GM12878 (cell line): ENCODE data around the gene TMEM11. TPM values are rescaled to one million over a fixed set of nuclear protein-coding genes. Genes with fewer than 3 reads are reported as not detected.

ENCODE experiments used
- ATAC-seq: fragments of 200-7000 bp; cut with Tn5 transposase; 3 replicates; pipeline ENCODE4 v1.9.1; 2020; ENCODE audit warnings: mild to moderate bottlenecking, moderate library complexity
- BruUV-seq: library from RNA; stranded (reverse); fragments of 400-500 nt; replicated peaks from 2 replicates; lab custom pipeline; 2021; lab: Mats Ljungman, UMichigan
- CTCF ChIA-PET: fragments of 300-600 bp; sonication (Branson Sonifier 250); formaldehyde crosslinking; extraction: SDS; loops from one replicate; lab custom pipeline; 2021; ENCODE audit warnings: inconsistent platforms; lab: Yijun Ruan, JAX
- POLR2A ChIA-PET: fragments of 350-600 bp; formaldehyde crosslinking; extraction: SDS; loops from one replicate; lab custom pipeline; 2021; ENCODE audit warnings: inconsistent platforms; lab: Charles Lee
- RAD21 ChIA-PET: fragments of 300-600 bp; sonication (Branson Sonifier 250); formaldehyde crosslinking; loops from one replicate; lab custom pipeline; 2023; ENCODE audit warnings: antibody characterized with exemption; ENCODE audit not compliant: unreplicated experiment; lab: Charles Lee
- SMC1A ChIA-PET: fragments of 300-600 bp; sonication (Branson Sonifier 250); formaldehyde crosslinking; loops from one replicate; lab custom pipeline; 2023; ENCODE audit not compliant: unreplicated experiment, uncharacterized antibody; lab: Charles Lee
- DNase-seq: peaks from one replicate; pipeline ENCODE4 v3.0.0-alpha.2; 2011; ENCODE audit warnings: low read depth, low spot score
- FAIRE-seq: peaks from 3 replicates; lab custom pipeline; 2011; peaks lifted over from hg19 to GRCh38; lab: Jason Lieb, UNC
- H2AFZ ChIP-seq: 2 replicates; pipeline ENCODE4 v1.6.0; 2011; ENCODE audit warnings: low read depth, low read length, control low read depth; ENCODE audit not compliant: control insufficient read depth
- H3K27ac ChIP-seq: 2 replicates; pipeline ENCODE4 v1.5.1; 2011; ENCODE audit warnings: control low read depth; ENCODE audit not compliant: control insufficient read depth, insufficient read depth
- H3K27me3 ChIP-seq, 2 experiments: replicated peaks in 1 of 2; 2 replicates each; pipeline versions ENCODE4 v1.6.0 to v1.6.1; 2011; ENCODE audit warnings: low read length in 1 of 2; ENCODE audit not compliant: control insufficient read depth in 2 of 2, insufficient read depth in 2 of 2
- H3K36me3 ChIP-seq, 2 experiments: 2 replicates each; pipeline ENCODE4 v1.5.1; 2011; ENCODE audit warnings: low read length in 1 of 2; ENCODE audit not compliant: control insufficient read depth in 2 of 2, insufficient read depth in 2 of 2
- H3K4me1 ChIP-seq: 2 replicates; pipeline ENCODE4 v1.6.1; 2011; ENCODE audit warnings: mild to moderate bottlenecking, low read length, moderate library complexity, mixed read lengths; ENCODE audit not compliant: control insufficient read depth, insufficient read depth
- H3K4me2 ChIP-seq: 2 replicates; pipeline ENCODE4 v1.6.0; 2011; ENCODE audit warnings: control low read depth; ENCODE audit not compliant: control insufficient read depth, insufficient read depth
- H3K4me3 ChIP-seq: fragments of 200-600 bp; sonication (generic); 2 replicates; pipeline ENCODE4 v1.5.1; 2016
- H3K79me2 ChIP-seq: 2 replicates; pipeline ENCODE4 v1.6.0; 2011; ENCODE audit warnings: low read length; ENCODE audit not compliant: control insufficient read depth, insufficient read depth
- H3K9ac ChIP-seq: 2 replicates; pipeline ENCODE4 v1.8.0; 2011; ENCODE audit warnings: low read length, control low read depth, mixed read lengths; ENCODE audit not compliant: control insufficient read depth, insufficient read depth
- H3K9me3 ChIP-seq: replicated peaks from 3 replicates; pipeline ENCODE4 v1.5.1; 2011; ENCODE audit warnings: mild to moderate bottlenecking, low read length; ENCODE audit not compliant: control insufficient read depth, insufficient read depth
- H4K20me1 ChIP-seq: 2 replicates; pipeline ENCODE4 v1.6.0; 2011; ENCODE audit not compliant: control insufficient read depth, insufficient read depth
- EED ChIP-seq: sonication (generic); IDR thresholded peaks from 2 replicates; pipeline ENCODE4 v1.6.1; 2016; ENCODE audit warnings: antibody characterized with exemption, low read depth
- ESRRA ChIP-seq: IDR thresholded peaks from 2 replicates; pipeline ENCODE4 v1.6.1; 2012; ENCODE audit warnings: mild to moderate bottlenecking, low read length, improper control_type of control experiment
- NFYA ChIP-seq: IDR thresholded peaks from 2 replicates; pipeline ENCODE4 v1.6.1; 2011; ENCODE audit warnings: low read depth, mild to moderate bottlenecking, low read length, improper control_type of control experiment, borderline replicate concordance
- NRF1 ChIP-seq: conservative IDR thresholded peaks from 2 replicates; pipeline ENCODE4 v1.6.1; 2011; ENCODE audit warnings: mild to moderate bottlenecking, low read depth, low read length, improper control_type of control experiment
- SIX5 ChIP-seq: IDR thresholded peaks from 2 replicates; pipeline ENCODE4 v1.6.1; 2011; ENCODE audit warnings: mild to moderate bottlenecking, low read depth, low read length, moderate library complexity; ENCODE audit not compliant: severe bottlenecking
- SP1 ChIP-seq: IDR thresholded peaks from one replicate; pipeline ENCODE4 v1.6.1; 2011; ENCODE audit warnings: low read depth, low read length
- ZNF622 ChIP-seq: fragments of 450-650 bp; IDR thresholded peaks from 2 replicates; pipeline ENCODE4 v1.6.1; 2017; ENCODE audit warnings: mild to moderate bottlenecking, inconsistent platforms
- WGBS: methylation state at CpG from one replicate; pipeline ENCODE4 v1.1.6; 2016; ENCODE audit warnings: low lambda C conversion rate; ENCODE audit not compliant: insufficient replicate concordance, insufficient coverage; ENCODE audit errors: missing lambda C conversion rate; 5-methylcytosine and 5-hydroxymethylcytosine counted together
- in situ Hi-C: fragments of 300-500 bp; cut with MboI; formaldehyde crosslinking; loops from 9 replicates; pipeline ENCODE4 v1.14.3; 2018; ENCODE audit warnings: mixed read lengths
- intact Hi-C: fragments of 100-400 bp; cut with micrococcal nuclease; formaldehyde crosslinking; loops from one replicate; pipeline ENCODE4 v1.14.2; 2022; ENCODE audit not compliant: unreplicated experiment
- polyA plus RNA-seq, 11 experiments: library from polyadenylated mRNA; depleted of rRNA in 4 of 11; unstranded in 6 of 11; stranded (reverse) in 5 of 11; fragments of >200 nt; fragmentation: Nextera tagmentation in 4 of 11; fragmentation: Illumina TruSeq in 1 of 11; extraction: Ambion mirVana in 4 of 11; extraction: Trizol in 1 of 11; gene quantifications; 1 replicate in 1 of 11; 2 replicates in 10 of 11; pipeline versions ENCODE4 v1.2.1 to v1.2.3, GENCODE V29; 2011 to 2016; ENCODE audit warnings: inconsistent platforms in 2 of 11, missing spikeins in 2 of 11, low read depth in 1 of 11
- total RNA-seq, 4 experiments: library from RNA; depleted of rRNA in 3 of 4; stranded (reverse); fragments of >200 nt in 3 of 4; fragmentation: Illumina TruSeq in 1 of 4; extraction: Trizol in 1 of 4; gene quantifications; 2 replicates each; pipeline versions ENCODE4 v1.2.1 to v1.2.3, GENCODE V29; 2013 to 2021
- TF ChIP-seq, protein P1 (sequence below): fragments of 450-650 bp; IDR thresholded peaks from 2 replicates; pipeline ENCODE4 v1.6.1; 2017; ENCODE audit warnings: low read depth, mild to moderate bottlenecking, moderate library complexity
- TF ChIP-seq, protein P2 (sequence below), 3 experiments: IDR thresholded peaks in 2 of 3; conservative IDR thresholded peaks in 1 of 3; 2 replicates each; pipeline ENCODE4 v1.5.1; 2011; ENCODE audit warnings: low read depth in 3 of 3, low read length in 3 of 3, mild to moderate bottlenecking in 3 of 3, control low read depth in 2 of 3, moderate library complexity in 2 of 3, inconsistent platforms in 1 of 3, mixed read lengths in 1 of 3; ENCODE audit not compliant: control insufficient read depth in 2 of 3, insufficient read depth in 1 of 3; ENCODE audit errors: extremely low read depth in 1 of 3

The TMEM11 gene
- total and polyA plus RNA-seq, 10 of the 15 experiments (the other 5 are each of a cell fraction or from before 2014, with no cell fraction given) = 14.4 to 63.4 (median 27.2) TPM

- TF ChIP-seq, protein P1, sequence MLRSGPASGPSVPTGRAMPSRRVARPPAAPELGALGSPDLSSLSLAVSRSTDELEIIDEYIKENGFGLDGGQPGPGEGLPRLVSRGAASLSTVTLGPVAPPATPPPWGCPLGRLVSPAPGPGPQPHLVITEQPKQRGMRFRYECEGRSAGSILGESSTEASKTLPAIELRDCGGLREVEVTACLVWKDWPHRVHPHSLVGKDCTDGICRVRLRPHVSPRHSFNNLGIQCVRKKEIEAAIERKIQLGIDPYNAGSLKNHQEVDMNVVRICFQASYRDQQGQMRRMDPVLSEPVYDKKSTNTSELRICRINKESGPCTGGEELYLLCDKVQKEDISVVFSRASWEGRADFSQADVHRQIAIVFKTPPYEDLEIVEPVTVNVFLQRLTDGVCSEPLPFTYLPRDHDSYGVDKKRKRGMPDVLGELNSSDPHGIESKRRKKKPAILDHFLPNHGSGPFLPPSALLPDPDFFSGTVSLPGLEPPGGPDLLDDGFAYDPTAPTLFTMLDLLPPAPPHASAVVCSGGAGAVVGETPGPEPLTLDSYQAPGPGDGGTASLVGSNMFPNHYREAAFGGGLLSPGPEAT = no peak
- TF ChIP-seq ZNF622 (no peak), SP1 (no peak), ESRRA (no peak), NFYA (no peak), EED (no peak)
- TF ChIP-seq, protein P2, sequence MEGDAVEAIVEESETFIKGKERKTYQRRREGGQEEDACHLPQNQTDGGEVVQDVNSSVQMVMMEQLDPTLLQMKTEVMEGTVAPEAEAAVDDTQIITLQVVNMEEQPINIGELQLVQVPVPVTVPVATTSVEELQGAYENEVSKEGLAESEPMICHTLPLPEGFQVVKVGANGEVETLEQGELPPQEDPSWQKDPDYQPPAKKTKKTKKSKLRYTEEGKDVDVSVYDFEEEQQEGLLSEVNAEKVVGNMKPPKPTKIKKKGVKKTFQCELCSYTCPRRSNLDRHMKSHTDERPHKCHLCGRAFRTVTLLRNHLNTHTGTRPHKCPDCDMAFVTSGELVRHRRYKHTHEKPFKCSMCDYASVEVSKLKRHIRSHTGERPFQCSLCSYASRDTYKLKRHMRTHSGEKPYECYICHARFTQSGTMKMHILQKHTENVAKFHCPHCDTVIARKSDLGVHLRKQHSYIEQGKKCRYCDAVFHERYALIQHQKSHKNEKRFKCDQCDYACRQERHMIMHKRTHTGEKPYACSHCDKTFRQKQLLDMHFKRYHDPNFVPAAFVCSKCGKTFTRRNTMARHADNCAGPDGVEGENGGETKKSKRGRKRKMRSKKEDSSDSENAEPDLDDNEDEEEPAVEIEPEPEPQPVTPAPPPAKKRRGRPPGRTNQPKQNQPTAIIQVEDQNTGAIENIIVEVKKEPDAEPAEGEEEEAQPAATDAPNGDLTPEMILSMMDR (IDR thresholded peaks at IDR 0.05 in 2 of 3, conservative IDR thresholded peaks at IDR 0.05 in 1 of 3; ENCODE audit: control insufficient read depth in 2 of 3, extremely low read depth in 1 of 3, insufficient read depth in 1 of 3, low read depth in 3 of 3, low read length in 3 of 3) = no peak
Observed at GRCh38 chr17:21160401-21160800, 53.6 kb downstream of the TMEM11 start (continued).

DNA sequence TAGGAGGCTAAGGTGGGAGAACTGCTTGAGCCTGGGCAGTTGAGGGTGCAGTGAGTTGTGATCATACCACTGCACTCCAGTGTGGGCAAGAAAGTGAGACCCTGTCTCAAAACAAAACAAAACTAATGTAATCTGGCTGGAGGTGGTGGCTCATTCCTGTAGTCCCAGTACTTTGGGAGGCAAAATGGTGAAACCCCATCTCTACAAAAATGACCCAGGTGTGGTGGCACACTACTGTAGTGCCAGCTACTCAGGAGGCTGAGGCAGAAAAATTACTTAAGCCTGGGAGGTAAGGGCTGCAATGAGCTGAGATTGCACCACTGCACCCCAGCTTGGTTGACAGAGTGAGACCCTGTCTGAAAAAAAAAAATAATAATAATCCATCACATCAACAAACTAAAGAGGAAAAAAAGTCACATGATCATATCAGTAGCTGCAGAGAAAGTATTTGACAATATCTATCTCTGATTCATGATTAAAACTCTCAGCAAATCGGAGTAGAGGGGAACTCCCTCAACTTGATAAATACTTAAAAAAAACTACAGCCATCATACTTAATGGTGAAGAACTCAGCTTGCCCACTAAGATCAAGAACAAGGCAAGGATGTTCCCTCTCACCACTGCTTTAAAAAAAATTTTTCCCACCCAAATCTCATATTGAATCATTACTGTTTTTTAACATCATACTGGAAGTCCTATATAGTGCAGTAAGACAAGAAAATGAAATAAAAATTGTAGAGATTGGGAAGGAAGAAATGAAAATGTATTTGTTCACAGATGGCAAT is 56.2 kb downstream of the TMEM11 start:
- no peaks in the 10 kb centered on the region for H3K4me1 ChIP-seq
- ChIA-PET SMC1A (interaction anchor here (0.6 kb wide), 1 partner anchor 24 kb away, joined by 3 read pairs; no protein-coding TSS in a partner anchor), RAD21 (no interaction called here), CTCF (interaction anchor here (1.0 to 1.5 kb wide), 2 partner anchors 36 to 41 kb away, joined by 3 to 5 read pairs; no protein-coding TSS in a partner anchor), POLR2A (no interaction called here)
- DNase-seq (no peak), FAIRE-seq (no peak), ATAC-seq (no peak; the same call in 2 of the 3 replicates)
- intact Hi-C loops = no loop called here
- H3K79me2 ChIP-seq = no peaks in the 10 kb centered on the region
- BruUV-seq = no TSS peak
- no peak overlapping the region for H3K4me3 ChIP-seq
- H3K9ac ChIP-seq = no peak overlapping the region
- no peaks in the 10 kb centered on the region for H3K36me3 ChIP-seq
- H3K27me3 ChIP-seq = no peaks in the 10 kb centered on the region
- H2AFZ ChIP-seq = no peak overlapping the region
- no peak overlapping the region for H3K4me2 ChIP-seq
- H4K20me1 ChIP-seq = no peaks in the 10 kb centered on the region
- in situ Hi-C loops = no loop called here
- no peak for TF ChIP-seq NRF1
- TF ChIP-seq SIX5 = no peak
- WGBS = 0% methylated on average over 1 of the region's 1 CpG
- H3K9me3 ChIP-seq = peaks cover 2% of the 10 kb centered on the region; the same call in 2 of the 3 replicates
- H3K27ac ChIP-seq = no peak overlapping the region
